B cell (primary cell): Measurements from ENCODE around the gene VANGL1. TPM values are rescaled to one million over a fixed set of nuclear protein-coding genes. Genes with fewer than 3 reads are reported as not detected.

Experiments
- ATAC-seq: fragments of 200-7000 bp; cut with Tn5 transposase; one replicate; pipeline ENCODE4 v1.10.0; 2021; ENCODE audit warnings: low read depth, mild to moderate bottlenecking, moderate number of reproducible peaks, moderate library complexity
- CTCF ChIA-PET: fragments of 350-600 bp; sonication (Branson Sonifier 250); formaldehyde crosslinking; loops from one replicate; lab custom pipeline; 2021; ENCODE audit warnings: antibody characterized with exemption, inconsistent platforms; lab: Charles Lee
- POLR2A ChIA-PET: fragments of 350-600 bp; sonication (Branson Sonifier 250); formaldehyde crosslinking; loops from one replicate; lab custom pipeline; 2021; ENCODE audit warnings: antibody characterized with exemption; lab: Charles Lee
- DNase-seq: peaks from one replicate; pipeline ENCODE4 v3.0.0; 2013
- H2AFZ ChIP-seq: 2 replicates; pipeline ENCODE4 v1.6.1; 2012; ENCODE audit warnings: mild to moderate bottlenecking, low read depth, low read length; ENCODE audit not compliant: insufficient read depth, poor library complexity, severe bottlenecking
- H3K27ac ChIP-seq, 2 donors: 1 replicate in 1 of 2; 2 replicates in 1 of 2; pipeline ENCODE4 v1.5.1; 2012 to 2013; ENCODE audit warnings: low read length in 2 of 2, mild to moderate bottlenecking in 2 of 2, moderate library complexity in 1 of 2
- H3K27me3 ChIP-seq, 4 experiments: fragments of 200-600 bp in 1 of 4; sonication (generic) in 1 of 4; replicated peaks in 1 of 4; 1 replicate in 2 of 4; 2 replicates in 2 of 4; pipeline versions ENCODE4 v1.6.1 to v1.7.0; 2013 to 2016; ENCODE audit warnings: low read length in 3 of 4, mild to moderate bottlenecking in 2 of 4, mixed read lengths in 1 of 4, moderate library complexity in 1 of 4; ENCODE audit not compliant: insufficient read depth in 4 of 4, control insufficient read depth in 3 of 4; ENCODE audit errors: control extremely low read depth in 1 of 4
- H3K36me3 ChIP-seq, 2 experiments: replicated peaks in 1 of 2; 1 replicate in 1 of 2; 2 replicates in 1 of 2; pipeline versions ENCODE4 v1.6.1 to v1.7.1; 2013; ENCODE audit warnings: low read length in 1 of 2; ENCODE audit not compliant: insufficient read depth in 2 of 2, control insufficient read depth in 1 of 2; ENCODE audit errors: control extremely low read depth in 1 of 2, extremely low read depth in 1 of 2
- H3K4me1 ChIP-seq, 2 donors: fragments of 200-600 bp in 1 of 2; sonication (generic) in 1 of 2; 1 replicate in 1 of 2; 2 replicates in 1 of 2; pipeline versions ENCODE4 v1.5.1 to v1.6.1; 2013 to 2017; ENCODE audit warnings: low read length in 2 of 2; ENCODE audit not compliant: control insufficient read depth in 2 of 2, insufficient read depth in 2 of 2
- H3K4me2 ChIP-seq: replicated peaks from 2 replicates; pipeline ENCODE3; 2012; ENCODE audit warnings: mild to moderate bottlenecking, low read depth, low read length; ENCODE audit not compliant: poor library complexity, severe bottlenecking
- H3K4me3 ChIP-seq, 5 experiments: fragments of 200-600 bp in 1 of 5; sonication (generic) in 1 of 5; 1 replicate in 3 of 5; 2 replicates in 2 of 5; pipeline versions ENCODE4 v1.5.1 to v1.7.0; 2011 to 2016; ENCODE audit warnings: low read length in 4 of 5, mild to moderate bottlenecking in 4 of 5, low read depth in 2 of 5, control low read depth in 1 of 5, moderate library complexity in 1 of 5; ENCODE audit not compliant: insufficient read depth in 1 of 5; ENCODE audit errors: control extremely low read depth in 1 of 5, extremely low read depth in 1 of 5
- H3K79me2 ChIP-seq: fragments of 200-600 bp; sonication (generic); one replicate; pipeline ENCODE4 v1.6.0; 2016; ENCODE audit warnings: low read length; ENCODE audit not compliant: control insufficient read depth, insufficient read depth
- H3K9ac ChIP-seq: fragments of 200-600 bp; sonication (generic); 2 replicates; pipeline ENCODE4 v1.6.1; 2017; ENCODE audit warnings: mild to moderate bottlenecking, low read length, moderate library complexity
- H3K9me3 ChIP-seq, 3 donors: one replicate each; pipeline versions ENCODE4 v1.6.1 to v1.7.1; 2013; ENCODE audit warnings: low read length in 2 of 3; ENCODE audit not compliant: control insufficient read depth in 2 of 3, insufficient read depth in 1 of 3; ENCODE audit errors: control extremely low read depth in 1 of 3
- H4K20me1 ChIP-seq: 2 replicates; pipeline ENCODE4 v1.6.0; 2012; ENCODE audit warnings: mild to moderate bottlenecking, low read length; ENCODE audit not compliant: insufficient read depth, control insufficient read depth, poor library complexity, severe bottlenecking
- H3K27ac Mint-ChIP-seq: one replicate; pipeline ENCODE4 v1.8.0; 2021; ENCODE audit warnings: mixed read lengths
- H3K27me3 Mint-ChIP-seq: one replicate; pipeline ENCODE4 v1.8.0; 2021; ENCODE audit warnings: mixed read lengths
- H3K4me1 Mint-ChIP-seq: one replicate; pipeline ENCODE4 v1.8.0; 2021; ENCODE audit warnings: mixed read lengths
- H3K4me3 Mint-ChIP-seq: one replicate; pipeline ENCODE4 v1.8.0; 2021; ENCODE audit warnings: mixed read lengths
- H3K9me3 Mint-ChIP-seq: one replicate; pipeline ENCODE4 v1.8.0; 2022; ENCODE audit warnings: mixed read lengths; ENCODE audit not compliant: insufficient read depth
- CTCF ChIP-seq: fragments of 200-600 bp; IDR thresholded peaks from one replicate; pipeline ENCODE4 v1.8.0; 2022; ENCODE audit warnings: antibody characterized with exemption, mild to moderate bottlenecking
- EZH2 ChIP-seq: IDR thresholded peaks from 2 replicates; pipeline ENCODE4 v1.6.1; 2012; ENCODE audit warnings: borderline replicate concordance, low read depth, mild to moderate bottlenecking, moderate library complexity, low read length; ENCODE audit not compliant: insufficient read depth, poor library complexity, severe bottlenecking
- WGBS: methylation state at CpG from one replicate; pipeline ENCODE4 v1.1.5; 2013; ENCODE audit warnings: missing lambda C conversion rate; ENCODE audit not compliant: insufficient coverage; 5-methylcytosine and 5-hydroxymethylcytosine counted together
- intact Hi-C: fragments of 100-400 bp; cut with micrococcal nuclease; formaldehyde crosslinking; loops from one replicate; pipeline ENCODE4 v1.10.0; 2022
- polyA plus RNA-seq: library from polyadenylated mRNA; depleted of rRNA; stranded (reverse); fragments of >200 nt; gene quantifications from 2 replicates; pipeline ENCODE4 v1.2.3, GENCODE V29; 2012
- total RNA-seq, 2 donors: library from RNA; stranded (reverse); fragments of 120-200 nt in 1 of 2; gene quantifications; 1 replicate in 1 of 2; 2 replicates in 1 of 2; pipeline versions ENCODE4 v1.2.3 to v1.2.4, GENCODE V29; 2013 to 2022

The VANGL1 gene
- total and polyA plus RNA-seq, 2 donors (not counting 1 experiment from before 2014, with no cell fraction given), result 0.21 to 0.30 TPM

GRCh38 chr1:115692224-115692623 lies 50.5 kb downstream of the VANGL1 start:
- ChIA-PET CTCF (interaction anchor here (0.7 kb wide), 1 partner anchor 38 kb away, joined by 3 read pairs; no protein-coding TSS in a partner anchor), POLR2A (no interaction called here)
- H3K4me3 Mint-ChIP-seq, result no peak overlapping the region
- H3K79me2 ChIP-seq, result no peaks in the 10 kb centered on the region
- intact Hi-C loops, result no loop called here
- H3K9me3 Mint-ChIP-seq, result no peaks in the 10 kb centered on the region
- H3K4me3 ChIP-seq, result no peak overlapping the region
- H2AFZ ChIP-seq, result no peak overlapping the region
- H3K27ac ChIP-seq, result no peak overlapping the region
- H3K4me1 Mint-ChIP-seq, result no peaks in the 10 kb centered on the region
- WGBS, result 93% methylated on average over 4 of the region's 4 CpGs
- no peak overlapping the region for H3K9ac ChIP-seq
- no peak overlapping the region for H3K27ac Mint-ChIP-seq
- TF ChIP-seq CTCF, result no peak
- no peaks in the 10 kb centered on the region for H4K20me1 ChIP-seq
- H3K4me2 ChIP-seq, result no peak overlapping the region
- no peaks in the 10 kb centered on the region for H3K4me1 ChIP-seq
- no peak for ATAC-seq
- no peaks in the 10 kb centered on the region for H3K36me3 ChIP-seq
- no peaks in the 10 kb centered on the region for H3K27me3 ChIP-seq
- no peaks in the 10 kb centered on the region for H3K9me3 ChIP-seq
- H3K27me3 Mint-ChIP-seq, result no peaks in the 10 kb centered on the region
- no peak for DNase-seq

GRCh38 chr1:115694805-115695204 lies 53.0 kb downstream of the VANGL1 start:
- Histone ChIP-seq H3K79me2 (no peaks in the 10 kb centered on the region), H3K9me3 (no peaks in the 10 kb centered on the region), H3K27me3 (no peaks in the 10 kb centered on the region), H3K4me3 (no peak overlapping the region), H3K4me2 (no peak overlapping the region), H3K4me1 (no peaks in the 10 kb centered on the region), H2AFZ (no peak overlapping the region), H4K20me1 (no peaks in the 10 kb centered on the region), H3K27ac (no peak overlapping the region), H3K9ac (no peak overlapping the region), H3K36me3 (no peaks in the 10 kb centered on the region)
- no peak overlapping the region for H3K4me3 Mint-ChIP-seq
- H3K27me3 Mint-ChIP-seq, result no peaks in the 10 kb centered on the region
- 100% methylated on average over 2 of the region's 3 CpGs for WGBS
- TF ChIP-seq EZH2, result no peak
- TF ChIP-seq CTCF, result no peak
- no peaks in the 10 kb centered on the region for H3K9me3 Mint-ChIP-seq
- no peak overlapping the region for H3K27ac Mint-ChIP-seq
- H3K4me1 Mint-ChIP-seq, result no peaks in the 10 kb centered on the region
- DNase-seq (no peak), ATAC-seq (no peak)
- CTCF ChIA-PET, result interaction anchor here (1.3 kb wide), 1 partner anchor 12 kb away, joined by 5 read pairs; no protein-coding TSS in a partner anchor
- POLR2A ChIA-PET, result no interaction called here
- intact Hi-C loops, result no loop called here
